CD14-positive monocyte (primary cell): Measurements from ENCODE around the gene CFTR. TPM values are rescaled to one million over a fixed set of nuclear protein-coding genes. Genes with fewer than 3 reads are reported as not detected.

ENCODE experiments used
- DNase-seq, 3 donors: peaks; one replicate each; pipeline ENCODE4 v3.0.0-alpha.2; 2011 to 2022
- H2AFZ ChIP-seq: 2 replicates; pipeline ENCODE4 v1.6.0; 2012; ENCODE audit warnings: mild to moderate bottlenecking, low read depth, low read length, inconsistent platforms; ENCODE audit not compliant: insufficient read depth, poor library complexity, severe bottlenecking
- H3K27ac ChIP-seq, 2 donors: 1 replicate in 1 of 2; 2 replicates in 1 of 2; pipeline ENCODE4 v1.5.1; 2012 to 2013; ENCODE audit warnings: low read length in 2 of 2, control low read depth in 1 of 2, inconsistent platforms in 1 of 2, low read depth in 1 of 2, mild to moderate bottlenecking in 1 of 2
- H3K27me3 ChIP-seq, 2 donors: one replicate each; pipeline versions ENCODE4 v1.6.0 to v1.6.1; 2011 to 2013; ENCODE audit warnings: low read length in 2 of 2; ENCODE audit not compliant: control insufficient read depth in 2 of 2, insufficient read depth in 2 of 2
- H3K36me3 ChIP-seq, 2 donors: replicated peaks in 1 of 2; 1 replicate in 1 of 2; 2 replicates in 1 of 2; pipeline versions ENCODE4 v1.5.1 to v1.6.1; 2012 to 2013; ENCODE audit warnings: low read length in 2 of 2, control low read depth in 1 of 2, inconsistent platforms in 1 of 2, mild to moderate bottlenecking in 1 of 2; ENCODE audit not compliant: insufficient read depth in 2 of 2, control insufficient read depth in 1 of 2
- H3K4me1 ChIP-seq, 2 donors: 1 replicate in 1 of 2; 2 replicates in 1 of 2; pipeline versions ENCODE4 v1.5.1 to v1.6.1; 2012 to 2013; ENCODE audit warnings: low read length in 2 of 2, control low read depth in 1 of 2, inconsistent platforms in 1 of 2, mild to moderate bottlenecking in 1 of 2, moderate library complexity in 1 of 2; ENCODE audit not compliant: insufficient read depth in 2 of 2, control insufficient read depth in 1 of 2
- H3K4me2 ChIP-seq: replicated peaks from 2 replicates; pipeline ENCODE3; 2012; ENCODE audit warnings: low read length, moderate library complexity, mild to moderate bottlenecking; ENCODE audit not compliant: poor library complexity, severe bottlenecking; ENCODE audit errors: extremely low read depth
- H3K4me3 ChIP-seq, 3 experiments: fragments of 200-600 bp in 1 of 3; sonication (generic) in 1 of 3; replicated peaks in 1 of 3; 1 replicate in 2 of 3; 2 replicates in 1 of 3; pipeline ENCODE4 v1.5.1; 2011 to 2013; ENCODE audit warnings: low read length in 3 of 3, mild to moderate bottlenecking in 3 of 3, control low read depth in 2 of 3, low read depth in 2 of 3, inconsistent platforms in 1 of 3, moderate library complexity in 1 of 3
- H3K79me2 ChIP-seq: 2 replicates; pipeline ENCODE4 v1.6.0; 2012; ENCODE audit warnings: mild to moderate bottlenecking, control low read depth, inconsistent platforms, low read length, moderate library complexity; ENCODE audit not compliant: insufficient read depth
- H3K9ac ChIP-seq: 2 replicates; pipeline ENCODE4 v1.6.0; 2017; ENCODE audit warnings: low read length, mild to moderate bottlenecking; ENCODE audit not compliant: insufficient read depth, poor library complexity, severe bottlenecking
- H3K9me3 ChIP-seq, 2 donors: replicated peaks in 1 of 2; 1 replicate in 1 of 2; 2 replicates in 1 of 2; pipeline versions ENCODE4 v1.5.1 to v1.6.1; 2012 to 2013; ENCODE audit warnings: low read length in 2 of 2, control low read depth in 1 of 2; ENCODE audit not compliant: control insufficient read depth in 1 of 2, insufficient read depth in 1 of 2
- H4K20me1 ChIP-seq: 2 replicates; pipeline ENCODE4 v1.6.0; 2012; ENCODE audit warnings: mild to moderate bottlenecking, low read length, control low read depth, moderate library complexity; ENCODE audit not compliant: insufficient read depth
- H3K27ac Mint-ChIP-seq, 7 donors: one replicate each; pipeline ENCODE4 v1.8.0; 2020; ENCODE audit warnings: mild to moderate bottlenecking in 7 of 7, mixed read lengths in 7 of 7, moderate library complexity in 6 of 7, inconsistent platforms in 2 of 7
- H3K27me3 Mint-ChIP-seq, 3 donors: one replicate each; pipeline ENCODE4 v1.8.0; 2021 to 2022; ENCODE audit warnings: low read depth in 3 of 3, mild to moderate bottlenecking in 3 of 3, mixed read lengths in 3 of 3, moderate library complexity in 3 of 3, inconsistent platforms in 1 of 3
- H3K36me3 Mint-ChIP-seq, 2 donors: one replicate each; pipeline ENCODE4 v1.8.0; 2020; ENCODE audit warnings: mixed read lengths in 2 of 2, inconsistent platforms in 1 of 2, mild to moderate bottlenecking in 1 of 2
- H3K4me1 Mint-ChIP-seq: one replicate; pipeline ENCODE4 v1.8.0; 2020; ENCODE audit warnings: mild to moderate bottlenecking, mixed read lengths
- H3K4me3 Mint-ChIP-seq, 2 donors: one replicate each; pipeline ENCODE4 v1.8.0; 2020; ENCODE audit warnings: mild to moderate bottlenecking in 2 of 2, mixed read lengths in 2 of 2, moderate library complexity in 1 of 2
- H3K9me3 Mint-ChIP-seq, 7 donors: one replicate each; pipeline ENCODE4 v1.8.0; 2020 to 2022; ENCODE audit warnings: mixed read lengths in 7 of 7, mild to moderate bottlenecking in 6 of 7, moderate library complexity in 6 of 7, inconsistent platforms in 2 of 7
- WGBS: methylation state at CpG from one replicate; pipeline ENCODE4 v1.1.5; 2013; ENCODE audit warnings: missing lambda C conversion rate; ENCODE audit not compliant: insufficient coverage; 5-methylcytosine and 5-hydroxymethylcytosine counted together
- intact Hi-C, 2 donors: fragments of 100-400 bp; cut with micrococcal nuclease; formaldehyde crosslinking; loops; one replicate each; pipeline versions ENCODE4 v1.15.0 to v1.15.1; 2023
- polyA plus RNA-seq, 3 donors: library from polyadenylated mRNA; depleted of rRNA in 1 of 3; unstranded in 2 of 3; stranded (reverse) in 1 of 3; fragments of 300-500 nt in 2 of 3; fragments of >200 nt in 1 of 3; fragmentation: Illumina TruSeq in 2 of 3; gene quantifications; 1 replicate in 2 of 3; 2 replicates in 1 of 3; pipeline ENCODE4 v1.2.3, GENCODE V29; 2012 to 2021
- TF ChIP-seq, protein P1 (sequence below): fragments of 200-600 bp; IDR thresholded peaks from one replicate; pipeline ENCODE4 v1.8.0; 2022; ENCODE audit warnings: antibody characterized with exemption, mild to moderate bottlenecking

Gene CFTR
- polyA plus RNA-seq, 3 donors: not detected

DNA sequence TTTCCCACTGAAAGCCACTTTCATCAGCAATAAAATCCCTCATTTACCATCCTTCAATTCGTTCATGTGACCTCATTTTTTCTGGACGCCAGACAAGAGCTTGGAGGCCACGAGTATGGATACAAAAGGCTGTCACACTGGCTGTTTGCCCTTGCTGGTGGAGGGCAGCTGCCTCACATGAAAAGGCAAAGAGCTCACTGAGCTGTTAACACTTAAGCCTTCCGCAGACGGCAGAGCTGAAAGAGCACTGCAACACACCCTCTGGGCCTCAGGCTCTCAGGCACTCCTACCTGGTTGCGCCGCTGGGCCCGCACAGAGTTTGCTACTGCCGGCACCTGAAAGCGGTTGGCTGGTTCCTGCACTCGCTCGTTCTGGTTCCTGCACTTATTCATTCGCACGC, 193.5 kb downstream of the CFTR start:
- Mint-ChIP-seq H3K36me3 (no peaks in the 10 kb centered on the region), H3K4me1 (no peaks in the 10 kb centered on the region), H3K27ac (peak overlapping the region in 1 of 7 donors; percentile 50), H3K9me3 (no peaks in the 10 kb centered on the region), H3K4me3 (no peak overlapping the region), H3K27me3 (peaks cover 0 to 6% (median 2%) of the 10 kb centered on the region in 3 donors)
- intact Hi-C loops: no loop called here
- H3K79me2 ChIP-seq: no peaks in the 10 kb centered on the region
- H3K4me2 ChIP-seq: no peak overlapping the region
- TF ChIP-seq, protein P1, sequence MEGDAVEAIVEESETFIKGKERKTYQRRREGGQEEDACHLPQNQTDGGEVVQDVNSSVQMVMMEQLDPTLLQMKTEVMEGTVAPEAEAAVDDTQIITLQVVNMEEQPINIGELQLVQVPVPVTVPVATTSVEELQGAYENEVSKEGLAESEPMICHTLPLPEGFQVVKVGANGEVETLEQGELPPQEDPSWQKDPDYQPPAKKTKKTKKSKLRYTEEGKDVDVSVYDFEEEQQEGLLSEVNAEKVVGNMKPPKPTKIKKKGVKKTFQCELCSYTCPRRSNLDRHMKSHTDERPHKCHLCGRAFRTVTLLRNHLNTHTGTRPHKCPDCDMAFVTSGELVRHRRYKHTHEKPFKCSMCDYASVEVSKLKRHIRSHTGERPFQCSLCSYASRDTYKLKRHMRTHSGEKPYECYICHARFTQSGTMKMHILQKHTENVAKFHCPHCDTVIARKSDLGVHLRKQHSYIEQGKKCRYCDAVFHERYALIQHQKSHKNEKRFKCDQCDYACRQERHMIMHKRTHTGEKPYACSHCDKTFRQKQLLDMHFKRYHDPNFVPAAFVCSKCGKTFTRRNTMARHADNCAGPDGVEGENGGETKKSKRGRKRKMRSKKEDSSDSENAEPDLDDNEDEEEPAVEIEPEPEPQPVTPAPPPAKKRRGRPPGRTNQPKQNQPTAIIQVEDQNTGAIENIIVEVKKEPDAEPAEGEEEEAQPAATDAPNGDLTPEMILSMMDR: no peak
- H3K36me3 ChIP-seq: no peaks in the 10 kb centered on the region
- no peaks in the 10 kb centered on the region for H3K9me3 ChIP-seq
- no peak overlapping the region for H2AFZ ChIP-seq
- H4K20me1 ChIP-seq: no peaks in the 10 kb centered on the region
- H3K27me3 ChIP-seq: peaks cover 0 to 2% of the 10 kb centered on the region in 2 donors
- no peaks in the 10 kb centered on the region for H3K4me1 ChIP-seq
- DNase-seq: no peak
- H3K9ac ChIP-seq: no peak overlapping the region
- H3K4me3 ChIP-seq: no peak overlapping the region
- WGBS: 92% methylated on average over 12 of the region's 14 CpGs
- H3K27ac ChIP-seq: no peak overlapping the region

DNA sequence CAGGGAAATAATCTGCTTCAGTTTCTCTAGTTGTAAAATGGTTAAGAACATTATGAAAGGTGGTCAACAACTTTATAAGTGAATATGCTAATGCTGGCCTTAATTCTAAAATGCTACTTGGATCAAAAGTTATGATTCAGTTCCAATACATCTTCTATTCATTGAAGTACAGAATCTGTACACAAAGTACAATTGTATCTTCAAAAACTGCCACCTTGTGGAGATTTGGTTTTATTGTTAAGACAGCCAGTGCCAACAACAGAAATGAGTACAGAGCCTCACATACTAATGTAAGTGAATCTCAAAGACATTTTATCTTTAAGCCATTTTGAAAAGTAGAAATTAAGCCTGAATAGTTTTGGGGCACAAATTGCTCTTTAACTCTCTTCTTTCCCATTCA, 194.0 kb downstream of the CFTR start:
- no peak overlapping the region for H3K27ac ChIP-seq
- no peaks in the 10 kb centered on the region for H3K79me2 ChIP-seq
- Mint-ChIP-seq H3K4me3 (no peak overlapping the region), H3K36me3 (no peaks in the 10 kb centered on the region), H3K27me3 (peaks cover 0 to 6% (median 2%) of the 10 kb centered on the region in 3 donors), H3K4me1 (no peaks in the 10 kb centered on the region), H3K9me3 (no peaks in the 10 kb centered on the region), H3K27ac (peak overlapping the region in 1 of 7 donors; percentile 50)
- H3K9ac ChIP-seq: no peak overlapping the region
- H3K4me3 ChIP-seq: no peak overlapping the region
- no peak overlapping the region for H3K4me2 ChIP-seq
- intact Hi-C loops: no loop called here
- DNase-seq: no peak
- H3K27me3 ChIP-seq: peaks cover 0 to 2% of the 10 kb centered on the region in 2 donors
- TF ChIP-seq, protein P1: no peak
- no peaks in the 10 kb centered on the region for H3K9me3 ChIP-seq
- H4K20me1 ChIP-seq: no peaks in the 10 kb centered on the region
- H3K36me3 ChIP-seq: no peaks in the 10 kb centered on the region
- H3K4me1 ChIP-seq: no peaks in the 10 kb centered on the region
- no peak overlapping the region for H2AFZ ChIP-seq
